ENCODE results near the gene TXNDC15.

- TF ChIP-seq TARDBP (IDR thresholded peaks at IDR 0.05) (no peak), FOXA1 (IDR thresholded peaks at IDR 0.05) (no peak), CTBP1 (IDR thresholded peaks at IDR 0.05; ENCODE audit: borderline replicate concordance) (no peak), SP1 (IDR thresholded peaks at IDR 0.05) (no peak), NFRKB (IDR thresholded peaks at IDR 0.05) (no peak), LEF1 (IDR thresholded peaks at IDR 0.05; ENCODE audit: borderline replicate concordance) (no peak), PKNOX1 (IDR thresholded peaks at IDR 0.05) (no peak), SUZ12 (IDR thresholded peaks at IDR 0.05) (no peak), ELF4 (IDR thresholded peaks at IDR 0.05) (no peak), ARNT (IDR thresholded peaks at IDR 0.05) (no peak), L3MBTL2 (conservative IDR thresholded peaks at IDR 0.05) (no peak), FOXM1 (IDR thresholded peaks at IDR 0.05; ENCODE audit: borderline replicate concordance) (no peak), HDGF (IDR thresholded peaks at IDR 0.05; ENCODE audit: borderline replicate concordance) (no peak), BHLHE40 (IDR thresholded peaks at IDR 0.05; ENCODE audit: borderline replicate concordance) (no peak)
Observed at GRCh38 chr5:134833340-134834032, 40.7 kb upstream of the TXNDC15 start.
